COLO668 (cell line): Measurements from ENCODE around the gene LRCH3.

Experiments used
- DNase-seq: peaks from one replicate; lab custom pipeline; 2025; ENCODE audit not compliant: unreplicated experiment; lab: John Stamatoyannopoulos, UW

The LRCH3 gene

DNA sequence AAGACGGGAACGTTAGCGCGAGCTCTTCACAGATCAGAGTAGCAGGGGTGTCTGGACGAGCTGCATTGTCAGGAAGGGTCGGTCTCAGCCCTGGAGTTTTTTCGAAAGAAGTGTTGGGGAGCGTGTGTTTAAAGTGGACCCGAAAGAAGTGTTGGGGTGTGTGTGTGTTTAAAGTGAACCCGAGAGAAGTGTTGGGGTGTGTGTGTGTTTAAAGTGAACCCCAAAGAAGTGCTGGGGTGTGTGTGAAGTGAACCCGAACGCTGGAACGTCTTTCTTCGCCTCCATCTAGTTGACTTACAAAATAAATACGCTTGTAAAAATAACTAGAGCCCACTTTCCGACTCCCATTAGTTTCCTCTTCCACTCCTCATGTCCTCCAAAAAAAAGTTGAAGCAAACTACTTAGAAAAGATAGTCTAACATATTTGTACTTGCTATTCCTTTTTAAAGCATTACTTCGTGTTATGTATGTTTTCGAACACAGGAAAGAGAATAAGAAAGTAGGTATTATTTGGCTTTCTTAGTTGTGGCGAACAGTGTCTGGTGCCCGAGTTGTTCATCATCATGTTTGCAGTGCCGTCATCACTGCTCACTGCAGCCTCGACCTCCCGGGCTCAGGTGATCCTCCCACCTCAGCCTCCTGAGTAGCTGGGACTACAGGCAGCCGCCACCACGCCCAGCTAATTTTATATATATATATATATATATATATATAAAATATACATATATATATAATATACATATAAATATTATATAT, 1.0 kb downstream of the LRCH3 start:
- no peak for DNase-seq

DNA sequence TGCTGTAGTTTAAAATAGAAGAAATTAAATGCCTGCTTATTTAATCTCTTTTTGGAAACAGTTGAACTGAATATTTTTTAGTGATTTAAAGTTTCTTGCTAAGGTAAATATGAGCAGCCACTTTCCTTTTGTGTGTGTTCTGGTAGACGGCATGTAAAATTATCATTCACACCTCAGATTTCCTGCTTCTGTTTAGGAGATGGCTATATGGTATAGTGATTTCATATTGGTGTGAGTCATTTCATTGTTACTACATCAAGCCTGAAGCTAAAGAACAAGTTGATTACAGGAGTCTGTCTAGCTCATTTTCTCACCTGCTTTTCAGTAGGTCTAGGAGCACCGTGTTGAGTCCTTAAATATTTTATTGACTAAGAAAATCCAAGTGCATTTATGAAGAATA, 2.2 kb downstream of the LRCH3 start:
- no peak for DNase-seq

- DNase-seq: no peak
Observed at GRCh38 chr3:197794115-197794514, 3.1 kb downstream of the LRCH3 start.

DNA sequence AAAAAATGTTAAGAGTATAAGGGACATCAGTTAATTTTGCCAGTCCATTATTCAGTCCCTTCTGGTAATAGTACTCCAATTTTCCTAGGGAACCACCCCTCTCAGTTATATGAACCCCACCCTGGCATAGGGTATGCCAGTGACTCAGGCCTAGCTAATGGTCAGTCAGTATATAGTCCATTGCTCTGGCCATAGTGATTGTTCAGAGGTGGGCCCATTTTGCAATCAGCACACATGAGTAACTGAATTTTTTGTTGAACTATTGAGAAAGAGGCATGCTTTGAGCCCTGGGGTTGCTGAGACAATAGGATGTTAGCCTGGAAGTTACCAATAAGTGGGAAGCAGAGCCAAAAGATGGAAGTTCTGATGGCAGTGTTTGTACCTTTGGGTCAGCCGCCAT, 4.1 kb downstream of the LRCH3 start:
- DNase-seq: no peak

- DNase-seq: no peak
Observed at GRCh38 chr3:197796087-197796486, 5.0 kb downstream of the LRCH3 start.

GRCh38 chr3:197798863-197799262, 7.8 kb downstream of the LRCH3 start:
- DNase-seq: no peak

DNA sequence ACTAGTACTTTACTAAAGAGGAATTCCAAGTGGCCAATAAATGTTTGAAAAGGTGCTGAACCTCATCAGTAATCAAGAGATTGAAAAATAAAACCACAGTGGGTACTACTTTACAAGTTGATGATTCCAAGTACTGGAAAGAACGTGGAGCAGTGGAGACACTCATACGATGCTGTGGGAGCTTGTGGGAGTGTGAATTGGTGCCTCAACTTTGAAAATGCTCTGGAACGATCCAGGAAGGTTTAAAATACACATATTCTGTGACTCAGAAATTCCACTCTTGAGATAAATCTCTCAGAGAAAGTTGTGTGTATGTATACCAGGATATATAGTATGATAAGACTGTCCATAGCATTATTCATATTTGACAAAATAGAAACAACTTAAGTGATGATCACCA, 9.3 kb downstream of the LRCH3 start:
- no peak for DNase-seq

- no peak for DNase-seq
Observed at GRCh38 chr3:197801891-197802778, 11.1 kb downstream of the LRCH3 start.

DNA sequence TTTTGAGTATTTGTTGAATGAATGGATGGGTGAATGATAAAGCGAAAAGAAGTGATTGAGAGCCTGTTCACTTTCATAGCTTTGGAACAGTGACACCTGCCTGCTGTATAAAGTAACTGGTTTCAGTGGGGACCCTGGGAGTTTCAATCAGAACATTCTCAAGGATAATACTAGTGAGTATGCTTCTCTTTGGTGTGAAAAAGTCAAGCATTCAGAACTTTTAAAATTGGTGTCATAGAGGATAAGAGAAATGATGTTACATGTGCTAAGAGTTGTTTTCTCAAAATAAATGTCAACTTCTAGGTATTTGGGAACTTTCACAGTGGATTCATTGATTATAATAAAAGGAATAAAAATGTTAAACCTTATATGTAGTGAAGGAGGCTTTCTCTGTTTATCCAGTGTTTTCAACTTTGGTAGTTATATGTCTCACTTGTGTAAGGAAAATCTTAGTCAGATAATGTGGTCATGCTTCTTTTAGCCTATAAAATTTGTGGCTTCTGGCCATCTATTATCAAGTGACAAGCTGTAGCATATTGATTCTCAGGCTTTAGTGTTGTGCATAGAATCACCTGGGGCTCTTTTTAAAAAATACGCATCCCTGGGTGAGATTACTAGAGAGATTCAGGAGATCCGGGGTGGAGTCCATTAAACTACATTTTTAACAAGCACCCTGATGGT, 11.9 kb downstream of the LRCH3 start:
- DNase-seq: no peak

- no peak for DNase-seq
Observed at GRCh38 chr3:197804511-197804910, 13.5 kb downstream of the LRCH3 start.

- DNase-seq: no peak
Observed at GRCh38 chr3:197807969-197808587, 17.0 kb downstream of the LRCH3 start.

- no peak for DNase-seq
Observed at GRCh38 chr3:197809356-197810020, 18.4 kb downstream of the LRCH3 start.

DNA sequence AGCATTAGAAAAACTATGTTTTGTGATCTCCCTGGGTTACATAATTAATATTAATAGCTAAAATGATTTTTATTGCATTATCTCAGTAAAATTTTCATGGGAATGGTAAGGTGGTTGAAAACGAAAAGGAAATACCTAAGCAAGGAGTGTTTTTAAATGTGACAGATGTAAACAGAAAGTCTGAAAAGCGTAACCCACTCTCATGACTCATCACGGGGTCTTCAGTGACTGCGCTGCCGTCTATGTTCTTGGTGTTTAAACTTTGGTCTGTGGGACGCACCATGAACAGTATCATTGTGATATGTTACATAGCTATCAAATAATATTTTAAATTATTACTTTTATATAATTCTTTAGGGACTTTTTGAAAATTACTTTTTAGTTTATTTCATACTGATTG, 19.8 kb downstream of the LRCH3 start:
- no peak for DNase-seq

DNA sequence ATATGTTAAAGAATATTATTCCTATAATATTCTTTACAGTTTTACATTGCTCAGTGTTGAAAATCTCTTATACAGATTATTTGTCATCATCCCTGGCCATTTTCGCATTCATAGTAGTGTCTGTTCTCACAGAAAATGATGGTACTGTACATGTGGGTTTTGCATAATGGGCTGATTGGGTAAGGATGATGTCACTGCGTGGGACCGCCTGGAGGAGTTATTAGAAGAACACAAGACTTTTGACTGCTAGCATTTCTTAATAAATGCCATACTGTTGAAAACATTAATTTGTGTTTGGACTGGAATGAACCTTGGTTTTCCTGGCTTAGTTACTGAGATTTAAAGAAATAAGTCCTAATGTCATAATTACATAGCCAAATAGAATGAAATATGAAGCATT, 20.3 kb downstream of the LRCH3 start:
- no peak for DNase-seq

- DNase-seq: no peak
Observed at GRCh38 chr3:197814372-197814771, 23.3 kb downstream of the LRCH3 start.

- peak; percentile 23 for DNase-seq
Observed at GRCh38 chr3:197820550-197821335, 29.7 kb downstream of the LRCH3 start.

DNA sequence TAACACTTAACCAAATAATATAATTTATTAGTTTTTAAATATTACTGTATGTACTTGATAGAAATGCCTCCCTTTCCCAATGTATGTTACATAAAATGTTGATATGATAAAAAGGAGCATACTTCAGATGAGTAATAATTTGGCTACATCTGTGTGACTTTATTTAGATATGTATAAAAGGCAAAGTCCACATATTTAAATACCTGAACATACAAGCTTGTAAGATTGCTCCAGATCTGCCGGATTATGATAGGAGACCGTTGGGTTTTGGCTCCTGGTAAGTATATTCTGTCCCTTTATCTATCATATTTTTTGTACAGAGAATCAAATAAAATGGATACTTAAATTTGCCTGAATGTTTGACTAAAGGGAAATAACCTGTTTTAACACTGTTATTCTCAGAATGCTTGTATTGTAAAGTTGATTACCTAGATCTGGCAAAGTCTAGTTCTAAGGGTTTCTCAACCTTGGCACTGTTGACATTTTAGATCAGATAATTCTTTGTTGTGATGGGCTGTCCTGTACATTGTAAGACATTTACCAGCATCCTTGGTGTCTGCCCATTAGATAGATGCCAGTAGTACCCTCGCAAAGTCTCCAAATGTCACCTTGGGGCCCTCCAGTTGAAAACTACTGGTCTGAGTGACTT, 38.5 kb downstream of the LRCH3 start:
- DNase-seq: no peak

DNA sequence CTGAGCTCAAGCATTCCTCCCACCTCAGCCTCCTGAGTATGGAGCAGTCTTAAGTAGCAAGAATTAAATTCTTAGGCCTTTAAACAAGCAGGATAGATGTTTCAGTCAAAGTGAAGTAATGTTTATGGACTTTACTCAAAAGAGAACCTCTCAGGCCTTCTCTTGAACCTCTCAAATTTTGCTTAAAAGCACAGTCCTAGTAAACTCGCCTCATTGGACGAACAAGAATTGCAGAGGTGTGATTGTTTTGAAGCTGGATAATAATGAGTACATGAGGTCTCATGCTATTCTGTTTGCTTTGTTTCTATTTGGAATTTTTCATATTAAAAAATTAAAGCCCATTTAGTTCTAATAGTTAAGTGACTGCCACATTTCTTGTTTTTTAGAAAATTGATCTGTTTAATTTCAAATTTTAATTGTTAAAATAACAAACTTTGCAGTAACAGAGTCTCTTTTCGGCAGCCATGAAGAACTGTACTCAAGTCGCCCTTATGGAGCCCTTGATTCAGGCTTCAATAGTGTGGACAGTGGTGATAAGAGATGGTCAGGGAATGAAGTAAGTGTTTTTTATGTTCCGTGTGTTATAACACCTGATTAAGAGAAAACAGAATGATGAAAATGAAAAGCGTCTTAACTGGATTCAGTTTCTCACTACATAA, 39.4 kb downstream of the LRCH3 start:
- no peak for DNase-seq

- DNase-seq: no peak
Observed at GRCh38 chr3:197830967-197831313, 39.9 kb downstream of the LRCH3 start.
